ENCODE results near the gene IGSF21.

IGSF21 gene

GRCh38 chr1:18145851-18146618 lies 38.4 kb downstream of the IGSF21 start:
- H3K79me2 ChIP-seq (ENCODE audit: low read length), result no peaks in the 10 kb centered on the region
- no peaks in the 10 kb centered on the region for H4K20me1 ChIP-seq (ENCODE audit: insufficient read depth, low read length)
- H3K9me3 ChIP-seq (ENCODE audit: insufficient read depth, low read length), result no peaks in the 10 kb centered on the region
- no peak overlapping the region for H3K4me2 ChIP-seq (ENCODE audit: low read length)
- TF ChIP-seq CTCF (IDR thresholded peaks at IDR 0.05; ENCODE audit: low read depth, low read length) (no peak), EZH2phosphoT487 (IDR thresholded peaks at IDR 0.05; ENCODE audit: low read depth) (no peak)
- H3K27ac ChIP-seq (ENCODE audit: low read length), result no peak overlapping the region
- H3K9ac ChIP-seq (ENCODE audit: low read length), result no peak overlapping the region
- H3K27me3 ChIP-seq (ENCODE audit: low read depth, low read length), result no peaks in the 10 kb centered on the region
- H2AFZ ChIP-seq (ENCODE audit: low read depth, low read length), result no peak overlapping the region
- no peaks in the 10 kb centered on the region for H3K4me1 ChIP-seq (ENCODE audit: low read length)
- H3K4me3 ChIP-seq (ENCODE audit: low read length), result no peak overlapping the region
- H3K36me3 ChIP-seq (replicated peaks; ENCODE audit: low read depth, low read length), result no peaks in the 10 kb centered on the region

GRCh38 chr1:18146886-18147285 lies 39.3 kb downstream of the IGSF21 start:
- TF ChIP-seq EZH2phosphoT487 (IDR thresholded peaks at IDR 0.05; ENCODE audit: low read depth) (no peak), CTCF (IDR thresholded peaks at IDR 0.05; ENCODE audit: low read depth, low read length) (no peak)
- Histone ChIP-seq H3K4me3 (ENCODE audit: low read length) (no peak overlapping the region), H3K9me3 (ENCODE audit: insufficient read depth, low read length) (no peaks in the 10 kb centered on the region), H3K4me2 (ENCODE audit: low read length) (no peak overlapping the region), H3K27me3 (ENCODE audit: low read depth, low read length) (no peaks in the 10 kb centered on the region), H3K4me1 (ENCODE audit: low read length) (no peaks in the 10 kb centered on the region), H3K9ac (ENCODE audit: low read length) (no peak overlapping the region), H3K79me2 (ENCODE audit: low read length) (no peaks in the 10 kb centered on the region), H4K20me1 (ENCODE audit: insufficient read depth, low read length) (no peaks in the 10 kb centered on the region), H3K36me3 (replicated peaks; ENCODE audit: low read depth, low read length) (no peaks in the 10 kb centered on the region), H3K27ac (ENCODE audit: low read length) (no peak overlapping the region), H2AFZ (ENCODE audit: low read depth, low read length) (no peak overlapping the region)

GRCh38 chr1:18147672-18148071 lies 40.1 kb downstream of the IGSF21 start:
- Histone ChIP-seq H4K20me1 (ENCODE audit: insufficient read depth, low read length) (no peaks in the 10 kb centered on the region), H3K36me3 (replicated peaks; ENCODE audit: low read depth, low read length) (no peaks in the 10 kb centered on the region), H3K4me2 (ENCODE audit: low read length) (no peak overlapping the region), H3K79me2 (ENCODE audit: low read length) (no peaks in the 10 kb centered on the region), H3K27me3 (ENCODE audit: low read depth, low read length) (no peaks in the 10 kb centered on the region), H3K4me3 (ENCODE audit: low read length) (no peak overlapping the region), H3K27ac (ENCODE audit: low read length) (no peak overlapping the region), H2AFZ (ENCODE audit: low read depth, low read length) (no peak overlapping the region), H3K9me3 (ENCODE audit: insufficient read depth, low read length) (no peaks in the 10 kb centered on the region), H3K4me1 (ENCODE audit: low read length) (no peaks in the 10 kb centered on the region), H3K9ac (ENCODE audit: low read length) (no peak overlapping the region)
- no peak for TF ChIP-seq CTCF (IDR thresholded peaks at IDR 0.05; ENCODE audit: low read depth, low read length)
- TF ChIP-seq EZH2phosphoT487 (IDR thresholded peaks at IDR 0.05; ENCODE audit: low read depth), result no peak

GRCh38 chr1:18148461-18148860 lies 40.9 kb downstream of the IGSF21 start:
- Histone ChIP-seq H4K20me1 (ENCODE audit: insufficient read depth, low read length) (no peaks in the 10 kb centered on the region), H3K9me3 (ENCODE audit: insufficient read depth, low read length) (no peaks in the 10 kb centered on the region), H2AFZ (ENCODE audit: low read depth, low read length) (no peak overlapping the region), H3K4me2 (ENCODE audit: low read length) (no peak overlapping the region), H3K27me3 (ENCODE audit: low read depth, low read length) (no peaks in the 10 kb centered on the region), H3K36me3 (replicated peaks; ENCODE audit: low read depth, low read length) (no peaks in the 10 kb centered on the region), H3K9ac (ENCODE audit: low read length) (no peak overlapping the region), H3K4me1 (ENCODE audit: low read length) (no peaks in the 10 kb centered on the region), H3K79me2 (ENCODE audit: low read length) (no peaks in the 10 kb centered on the region), H3K27ac (ENCODE audit: low read length) (no peak overlapping the region), H3K4me3 (ENCODE audit: low read length) (no peak overlapping the region)
- TF ChIP-seq CTCF (IDR thresholded peaks at IDR 0.05; ENCODE audit: low read depth, low read length), result no peak
- TF ChIP-seq EZH2phosphoT487 (IDR thresholded peaks at IDR 0.05; ENCODE audit: low read depth), result no peak

Data from OCI-LY3 (cell line).